H1 (cell line): ENCODE results near the gene NPFFR1. TPM values are rescaled to one million over a fixed set of nuclear protein-coding genes. Genes with fewer than 3 reads are reported as not detected.

ENCODE experiments used
- CTCF ChIA-PET: fragments of 300-600 bp; sonication (Branson Sonifier 250); formaldehyde crosslinking; loops from one replicate; lab custom pipeline; 2021; ENCODE audit not compliant: partially characterized antibody; lab: Charles Lee
- POLR2A ChIA-PET: fragments of 300-600 bp; sonication (Branson Sonifier 250); formaldehyde crosslinking; loops from one replicate; lab custom pipeline; 2021; ENCODE audit warnings: inconsistent platforms; ENCODE audit not compliant: partially characterized antibody; lab: Charles Lee
- DNase-seq, 2 experiments: peaks; one replicate each; pipeline versions ENCODE4 v3.0.0 to v3.0.0-alpha.2; 2010 to 2022; ENCODE audit warnings: low spot score in 2 of 2, low read depth in 1 of 2, mixed read lengths in 1 of 2
- FAIRE-seq: peaks from 2 replicates; lab custom pipeline; 2011; peaks lifted over from hg19 to GRCh38; lab: Jason Lieb, UNC
- H2AFZ ChIP-seq: 2 replicates; pipeline ENCODE4 v1.8.1; 2012; ENCODE audit warnings: low read length, inconsistent platforms
- H2AK5ac ChIP-seq: 2 replicates; pipeline ENCODE4 v1.6.1; 2013; ENCODE audit warnings: low read depth, low read length
- H2BK120ac ChIP-seq: replicated peaks from 2 replicates; pipeline ENCODE3; 2013; ENCODE audit warnings: low read depth, low read length, inconsistent platforms
- H2BK12ac ChIP-seq: 2 replicates; pipeline ENCODE4 v1.6.1; 2013; ENCODE audit warnings: low read depth, low read length
- H2BK15ac ChIP-seq: 2 replicates; pipeline ENCODE4 v1.6.1; 2013; ENCODE audit warnings: low read length
- H2BK20ac ChIP-seq: 2 replicates; pipeline ENCODE4 v1.6.1; 2013; ENCODE audit warnings: low read length
- H2BK5ac ChIP-seq: 2 replicates; pipeline ENCODE4 v1.6.1; 2013; ENCODE audit warnings: low read depth, low read length
- H3K14ac ChIP-seq: 2 replicates; pipeline ENCODE4 v1.6.1; 2013; ENCODE audit warnings: inconsistent platforms; ENCODE audit not compliant: insufficient read length
- H3K18ac ChIP-seq: 2 replicates; pipeline ENCODE4 v1.6.1; 2013; ENCODE audit warnings: low read length; ENCODE audit errors: extremely low read depth
- H3K23ac ChIP-seq: 2 replicates; pipeline ENCODE4 v1.6.1; 2013; ENCODE audit warnings: inconsistent platforms; ENCODE audit not compliant: insufficient read length
- H3K23me2 ChIP-seq: 2 replicates; pipeline ENCODE4 v1.6.1; 2013; ENCODE audit warnings: low read depth, low read length
- H3K27ac ChIP-seq: 2 replicates; pipeline ENCODE4 v1.6.1; 2011; ENCODE audit warnings: low read depth, low read length, inconsistent platforms
- H3K27me3 ChIP-seq, 4 experiments: replicated peaks in 1 of 4; 1 replicate in 1 of 4; 2 replicates in 3 of 4; pipeline versions ENCODE4 v1.6.1 to v1.8.1; 2011 to 2013; ENCODE audit warnings: low read length in 3 of 4, mild to moderate bottlenecking in 3 of 4, inconsistent platforms in 2 of 4, mixed read lengths in 2 of 4, moderate library complexity in 1 of 4; ENCODE audit not compliant: control insufficient read depth in 3 of 4, insufficient read depth in 3 of 4; ENCODE audit errors: extremely low read depth in 1 of 4
- H3K36me3 ChIP-seq, 4 experiments: 2 replicates each; pipeline versions ENCODE4 v1.6.1 to v1.8.1; 2011 to 2013; ENCODE audit warnings: mild to moderate bottlenecking in 4 of 4, low read length in 3 of 4, moderate library complexity in 2 of 4, control low read depth in 1 of 4, inconsistent platforms in 1 of 4; ENCODE audit not compliant: insufficient read depth in 4 of 4, control insufficient read depth in 2 of 4
- H3K4ac ChIP-seq: replicated peaks from 2 replicates; pipeline ENCODE3; 2013; ENCODE audit warnings: low read length, low read depth, mixed read lengths, inconsistent platforms; ENCODE audit not compliant: insufficient read length
- H3K4me1 ChIP-seq, 4 experiments: replicated peaks in 1 of 4; 1 replicate in 1 of 4; 2 replicates in 3 of 4; pipeline versions ENCODE4 v1.6.1 to v1.8.1; 2011 to 2013; ENCODE audit warnings: low read length in 3 of 4, inconsistent platforms in 2 of 4, mixed read lengths in 1 of 4; ENCODE audit not compliant: insufficient read depth in 4 of 4, control insufficient read depth in 3 of 4
- H3K4me2 ChIP-seq, 2 experiments: 2 replicates each; pipeline versions ENCODE4 v1.6.1 to v1.8.1; 2011 to 2013; ENCODE audit warnings: low read depth in 2 of 2, low read length in 2 of 2, control low read depth in 1 of 2, inconsistent platforms in 1 of 2, mild to moderate bottlenecking in 1 of 2; ENCODE audit not compliant: insufficient read depth in 1 of 2
- H3K4me3 ChIP-seq, 4 experiments: fragments of 200-600, 300-600 bp in 1 of 4; sonication (generic), shearing (Covaris generic), sonication (Bioruptor Twin) in 1 of 4; 2 replicates each; pipeline versions ENCODE4 v1.5.1 to v1.8.1; 2011 to 2016; ENCODE audit warnings: low read length in 4 of 4, low read depth in 3 of 4, control low read depth in 2 of 4, inconsistent platforms in 2 of 4, mild to moderate bottlenecking in 2 of 4, mixed read lengths in 1 of 4, moderate library complexity in 1 of 4; ENCODE audit not compliant: insufficient read depth in 2 of 4; ENCODE audit errors: extremely low read depth in 1 of 4
- H3K56ac ChIP-seq: replicated peaks from 2 replicates; pipeline ENCODE3; 2013; ENCODE audit warnings: low read depth, mild to moderate bottlenecking, mixed read lengths, low read length, inconsistent platforms; ENCODE audit not compliant: insufficient read length
- H3K79me1 ChIP-seq: 2 replicates; pipeline ENCODE4 v1.6.1; 2013; ENCODE audit warnings: low read depth, low read length, control low read depth
- H3K79me2 ChIP-seq, 2 experiments: 2 replicates each; pipeline versions ENCODE4 v1.6.1 to v1.8.1; 2012 to 2013; ENCODE audit warnings: low read length in 2 of 2, mild to moderate bottlenecking in 2 of 2, inconsistent platforms in 1 of 2; ENCODE audit not compliant: insufficient read depth in 2 of 2, control insufficient read depth in 1 of 2
- H3K9ac ChIP-seq, 4 experiments: replicated peaks in 1 of 4; 1 replicate in 1 of 4; 2 replicates in 3 of 4; pipeline versions ENCODE4 v1.6.1 to v1.8.1; 2011 to 2013; ENCODE audit warnings: low read depth in 3 of 4, low read length in 3 of 4, control low read depth in 2 of 4, mild to moderate bottlenecking in 2 of 4, moderate library complexity in 2 of 4, inconsistent platforms in 1 of 4; ENCODE audit errors: extremely low read depth in 1 of 4
- H3K9me3 ChIP-seq, 2 experiments: 2 replicates each; pipeline versions ENCODE4 v1.6.1 to v1.8.1; 2012 to 2013; ENCODE audit warnings: mild to moderate bottlenecking in 2 of 2, moderate library complexity in 2 of 2, control low read depth in 1 of 2, inconsistent platforms in 1 of 2, low read depth in 1 of 2, low read length in 1 of 2, mixed read lengths in 1 of 2; ENCODE audit not compliant: insufficient read depth in 2 of 2
- H4K20me1 ChIP-seq, 2 experiments: replicated peaks in 1 of 2; 2 replicates each; pipeline versions ENCODE3 to v1.8.1; 2011 to 2013; ENCODE audit warnings: inconsistent platforms in 2 of 2, low read length in 2 of 2, mild to moderate bottlenecking in 1 of 2; ENCODE audit not compliant: insufficient read depth in 2 of 2, control insufficient read depth in 1 of 2
- H4K5ac ChIP-seq: 2 replicates; pipeline ENCODE4 v1.6.1; 2013; ENCODE audit warnings: low read length, low read depth, mixed read lengths, inconsistent platforms; ENCODE audit not compliant: insufficient read length
- H4K8ac ChIP-seq: 2 replicates; pipeline ENCODE4 v1.8.0; 2013; ENCODE audit warnings: mild to moderate bottlenecking, moderate library complexity, low read length, inconsistent platforms; ENCODE audit not compliant: insufficient read depth; ENCODE audit errors: extremely low read depth
- H4K91ac ChIP-seq: replicated peaks from 2 replicates; pipeline ENCODE3; 2013; ENCODE audit warnings: low read length, mixed read lengths, inconsistent platforms; ENCODE audit not compliant: insufficient read length
- ASH2L ChIP-seq: fragments of 200-600, 300-600 bp; sonication (generic); IDR thresholded peaks from one replicate; pipeline ENCODE4 v1.7.1; 2017; ENCODE audit warnings: low read length
- CHD2 ChIP-seq: IDR thresholded peaks from 2 replicates; pipeline ENCODE4 v1.6.1; 2012; ENCODE audit warnings: low read length, improper control_type of control experiment
- POLR2AphosphoS5 ChIP-seq: IDR thresholded peaks from 2 replicates; pipeline ENCODE4 v1.6.1; 2011; ENCODE audit warnings: low read depth, low read length
- RBBP5 ChIP-seq: IDR thresholded peaks from 2 replicates; pipeline ENCODE4 v1.7.1; 2012; ENCODE audit warnings: low read depth, mild to moderate bottlenecking, inconsistent platforms, low read length, moderate library complexity, borderline replicate concordance
- SIRT6 ChIP-seq: IDR thresholded peaks from one replicate; pipeline ENCODE4 v1.7.1; 2012; ENCODE audit warnings: low read length, inconsistent platforms
- SP2 ChIP-seq: IDR thresholded peaks from 2 replicates; pipeline ENCODE4 v1.6.1; 2012; ENCODE audit warnings: mild to moderate bottlenecking, low read length, inconsistent platforms
- SRF ChIP-seq: IDR thresholded peaks from 2 replicates; pipeline ENCODE4 v1.6.1; 2011; ENCODE audit warnings: mild to moderate bottlenecking, low read depth, low read length, moderate library complexity
- TAF1 ChIP-seq: IDR thresholded peaks from 2 replicates; pipeline ENCODE4 v1.6.1; 2011; ENCODE audit warnings: mild to moderate bottlenecking, low read depth, low read length
- TBP ChIP-seq: IDR thresholded peaks from 2 replicates; pipeline ENCODE4 v1.6.1; 2011; ENCODE audit warnings: low read depth, low read length, improper control_type of control experiment
- WGBS, 2 experiments: shearing (Covaris generic) in 1 of 2; methylation state at CpG; one replicate each; pipeline versions ENCODE4 v1.1.6 to v1.1.7; 2013 to 2015; ENCODE audit warnings: low lambda C conversion rate in 2 of 2, mixed read lengths in 2 of 2, inconsistent platforms in 1 of 2, low coverage in 1 of 2, missing lambda C conversion rate in 1 of 2; ENCODE audit not compliant: insufficient replicate concordance in 2 of 2, insufficient coverage in 1 of 2, insufficient read length in 1 of 2; ENCODE audit errors: extremely low coverage in 1 of 2, missing lambda C conversion rate in 1 of 2; 5-methylcytosine and 5-hydroxymethylcytosine counted together
- polyA plus RNA-seq, 7 experiments: library from polyadenylated mRNA; depleted of rRNA in 3 of 7; stranded (reverse) in 5 of 7; unstranded in 2 of 7; fragments of >200 nt in 5 of 7; fragments of 200-250 nt in 2 of 7; gene quantifications; 1 replicate in 5 of 7; 2 replicates in 1 of 7; 4 replicates in 1 of 7; pipeline versions ENCODE4 v1.2.1 to v1.2.3, GENCODE V29; 2011 to 2013; ENCODE audit warnings: missing spikeins in 2 of 7, mixed read lengths in 2 of 7
- total RNA-seq: library from RNA; stranded (reverse); fragmentation: NEBNext Ultra II Directional; extraction: Animal tissue kit (Norgen Biotek cat#: 25700); gene quantifications from 2 replicates; pipeline ENCODE4 v1.2.1, GENCODE V29; 2021

Gene NPFFR1
- total and polyA plus RNA-seq, 2 of the 8 experiments (the other 6 are each of a cell fraction or from before 2014, with no cell fraction given): 0.02 to 0.06 TPM

GRCh38 chr10:70206762-70207161, 77.0 kb downstream of the NPFFR1 start:
- DNase-seq (no peak), FAIRE-seq (no peak)
- no peak overlapping the region for H3K14ac ChIP-seq
- H3K79me2 ChIP-seq: no peaks in the 10 kb centered on the region
- H3K9me3 ChIP-seq: no peaks in the 10 kb centered on the region
- no peak overlapping the region for H3K23ac ChIP-seq
- H4K20me1 ChIP-seq: peaks cover 0 to 3% of the 10 kb centered on the region in 2 experiments
- H4K8ac ChIP-seq: no peak overlapping the region
- H3K27me3 ChIP-seq: no peaks in the 10 kb centered on the region
- H3K18ac ChIP-seq: no peak overlapping the region
- no peak overlapping the region for H4K5ac ChIP-seq
- no peak overlapping the region for H3K9ac ChIP-seq
- H2BK20ac ChIP-seq: no peak overlapping the region
- no peak overlapping the region for H3K4me3 ChIP-seq
- H3K36me3 ChIP-seq: peaks cover 6 to 60% (median 39%) of the 10 kb centered on the region in 4 experiments
- H2BK5ac ChIP-seq: no peak overlapping the region
- H2AFZ ChIP-seq: no peak overlapping the region
- no peak overlapping the region for H3K4me2 ChIP-seq
- H2BK15ac ChIP-seq: no peak overlapping the region
- H3K4ac ChIP-seq: no peak overlapping the region
- ChIA-PET CTCF (interaction anchor here (1.1 kb wide), 1 partner anchor 14 kb away, joined by 3 read pairs; no protein-coding TSS in a partner anchor), POLR2A (interaction anchor here (0.5 kb wide), 1 partner anchor 162 kb away, joined by 3 read pairs; no protein-coding TSS in a partner anchor)
- H3K56ac ChIP-seq: no peak overlapping the region
- no peaks in the 10 kb centered on the region for H3K4me1 ChIP-seq
- no peak overlapping the region for H2AK5ac ChIP-seq
- no peak overlapping the region for H2BK120ac ChIP-seq
- H2BK12ac ChIP-seq: no peak overlapping the region
- no peaks in the 10 kb centered on the region for H3K23me2 ChIP-seq
- H4K91ac ChIP-seq: no peak overlapping the region
- H3K27ac ChIP-seq: no peak overlapping the region
- WGBS, 2 experiments: 100% methylated on average over 1 of the region's 5 CpGs; no CpG with 5 or more reads in 1 of the 2 experiments
- TF ChIP-seq RBBP5: no peak
- no peak for TF ChIP-seq TBP
- no peak for TF ChIP-seq ASH2L
- no peak for TF ChIP-seq SRF
- no peak for TF ChIP-seq CHD2
- no peak for TF ChIP-seq SIRT6
- TF ChIP-seq POLR2AphosphoS5: no peak
- TF ChIP-seq SP2: no peak
- TF ChIP-seq TAF1: no peak
- TF ChIP-seq, all 59 proteins: peak for 0
- H3K79me1 ChIP-seq: no peaks in the 10 kb centered on the region
